D721Med (cell line): ENCODE measurements around the gene CRACDL.

Experiments used
- DNase-seq: peaks from one replicate; pipeline ENCODE4 v3.0.0; 2011; ENCODE audit warnings: low spot score; ENCODE audit not compliant: insufficient read length
- FAIRE-seq: peaks from 2 replicates; lab custom pipeline; 2011; peaks lifted over from hg19 to GRCh38; lab: Jason Lieb, UNC
- TF ChIP-seq, protein P1 (sequence below): IDR thresholded peaks from 2 replicates; pipeline ENCODE4 v1.5.1; 2012; ENCODE audit warnings: mild to moderate bottlenecking, control low read depth; ENCODE audit not compliant: insufficient read depth; ENCODE audit errors: missing control alignments

CRACDL gene

DNA sequence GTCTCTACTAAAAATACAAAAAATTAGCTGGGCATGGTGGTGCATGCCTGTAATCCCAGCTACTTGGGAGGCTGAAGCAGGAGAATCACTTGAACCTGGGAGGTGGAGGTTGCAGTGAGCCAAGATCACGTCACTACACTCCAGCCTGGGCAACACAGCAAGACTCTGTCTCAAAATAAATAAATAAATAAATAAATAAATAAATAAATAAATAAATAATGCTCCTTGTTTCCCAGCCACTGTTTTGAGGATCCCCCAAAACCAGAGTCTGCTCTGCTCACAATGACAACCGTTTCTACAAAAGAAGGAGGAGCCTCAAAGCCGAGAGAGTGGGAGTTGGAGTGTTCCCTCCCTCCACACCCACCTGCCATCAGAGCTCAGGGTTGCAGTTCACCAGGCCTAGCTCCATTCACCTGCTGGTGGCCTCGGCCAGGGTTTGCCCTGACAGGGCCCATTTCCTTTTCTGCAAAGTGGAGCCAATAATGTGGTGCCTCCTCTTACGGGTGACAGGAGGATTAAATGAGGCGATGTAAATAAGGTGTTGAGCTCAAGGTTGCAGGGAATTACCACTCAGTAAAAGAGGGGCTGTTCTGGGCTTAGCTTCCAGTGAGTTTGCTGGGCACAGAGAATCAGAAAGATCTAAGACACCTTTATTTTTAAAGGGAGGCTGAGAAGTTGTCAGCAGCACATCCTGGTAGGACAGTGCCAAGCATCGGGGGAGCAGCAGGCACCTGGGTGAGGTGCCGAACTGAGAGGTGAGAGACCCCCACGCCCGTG is 25.5 kb downstream of the CRACDL start:
- DNase-seq: no peak
- FAIRE-seq: no peak
- TF ChIP-seq, protein P1, sequence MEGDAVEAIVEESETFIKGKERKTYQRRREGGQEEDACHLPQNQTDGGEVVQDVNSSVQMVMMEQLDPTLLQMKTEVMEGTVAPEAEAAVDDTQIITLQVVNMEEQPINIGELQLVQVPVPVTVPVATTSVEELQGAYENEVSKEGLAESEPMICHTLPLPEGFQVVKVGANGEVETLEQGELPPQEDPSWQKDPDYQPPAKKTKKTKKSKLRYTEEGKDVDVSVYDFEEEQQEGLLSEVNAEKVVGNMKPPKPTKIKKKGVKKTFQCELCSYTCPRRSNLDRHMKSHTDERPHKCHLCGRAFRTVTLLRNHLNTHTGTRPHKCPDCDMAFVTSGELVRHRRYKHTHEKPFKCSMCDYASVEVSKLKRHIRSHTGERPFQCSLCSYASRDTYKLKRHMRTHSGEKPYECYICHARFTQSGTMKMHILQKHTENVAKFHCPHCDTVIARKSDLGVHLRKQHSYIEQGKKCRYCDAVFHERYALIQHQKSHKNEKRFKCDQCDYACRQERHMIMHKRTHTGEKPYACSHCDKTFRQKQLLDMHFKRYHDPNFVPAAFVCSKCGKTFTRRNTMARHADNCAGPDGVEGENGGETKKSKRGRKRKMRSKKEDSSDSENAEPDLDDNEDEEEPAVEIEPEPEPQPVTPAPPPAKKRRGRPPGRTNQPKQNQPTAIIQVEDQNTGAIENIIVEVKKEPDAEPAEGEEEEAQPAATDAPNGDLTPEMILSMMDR: no peak

GRCh38 chr2:98909317-98910211 is 26.5 kb downstream of the CRACDL start:
- DNase-seq: peak; percentile 62
- TF ChIP-seq, protein P1: no peak
- FAIRE-seq: peak; percentile 16

GRCh38 chr2:98908931-98909316 is 27.1 kb downstream of the CRACDL start:
- TF ChIP-seq, protein P1: no peak
- no peak for DNase-seq
- FAIRE-seq: no peak

- TF ChIP-seq, protein P1: no peak
- FAIRE-seq (no peak), DNase-seq (no peak)
These were observed 27.8 kb downstream of the CRACDL start for GRCh38 chr2:98907966-98908905.

DNA sequence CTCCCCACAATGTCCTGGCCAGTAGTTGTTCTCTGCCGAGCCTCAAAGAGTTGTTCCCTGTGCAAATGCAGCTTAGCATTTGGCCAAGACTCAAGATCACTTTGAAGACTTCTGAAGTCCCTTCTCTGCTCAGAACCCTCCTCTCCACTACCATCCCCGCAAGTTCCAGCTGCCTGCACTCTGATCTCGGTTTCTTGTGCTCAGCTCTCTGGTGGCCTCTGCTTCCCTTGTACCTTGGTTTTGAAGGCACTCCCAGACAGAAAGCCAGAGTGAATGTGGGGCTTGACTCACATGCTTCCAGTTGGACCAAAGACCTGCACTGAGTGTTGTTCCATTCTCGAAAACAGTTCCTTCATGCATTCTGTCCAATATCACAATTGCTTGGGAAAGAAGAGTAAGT is 28.6 kb downstream of the CRACDL start:
- FAIRE-seq (no peak), DNase-seq (no peak)
- TF ChIP-seq, protein P1: no peak

GRCh38 chr2:98903767-98904485 is 32.1 kb downstream of the CRACDL start:
- DNase-seq (no peak), FAIRE-seq (no peak)
- TF ChIP-seq, protein P1: no peak
